ENCODE data around the gene CETP.
"Not testable (repeated sequence)": the region's sequence is repeated elsewhere in the genome, so short reads cannot be mapped to it uniquely, and the experiment has no call there.

CETP gene

GRCh38 chr16:56999409-57000270 is 37.9 kb downstream of the CETP start:
- no peak for FAIRE-seq

DNA sequence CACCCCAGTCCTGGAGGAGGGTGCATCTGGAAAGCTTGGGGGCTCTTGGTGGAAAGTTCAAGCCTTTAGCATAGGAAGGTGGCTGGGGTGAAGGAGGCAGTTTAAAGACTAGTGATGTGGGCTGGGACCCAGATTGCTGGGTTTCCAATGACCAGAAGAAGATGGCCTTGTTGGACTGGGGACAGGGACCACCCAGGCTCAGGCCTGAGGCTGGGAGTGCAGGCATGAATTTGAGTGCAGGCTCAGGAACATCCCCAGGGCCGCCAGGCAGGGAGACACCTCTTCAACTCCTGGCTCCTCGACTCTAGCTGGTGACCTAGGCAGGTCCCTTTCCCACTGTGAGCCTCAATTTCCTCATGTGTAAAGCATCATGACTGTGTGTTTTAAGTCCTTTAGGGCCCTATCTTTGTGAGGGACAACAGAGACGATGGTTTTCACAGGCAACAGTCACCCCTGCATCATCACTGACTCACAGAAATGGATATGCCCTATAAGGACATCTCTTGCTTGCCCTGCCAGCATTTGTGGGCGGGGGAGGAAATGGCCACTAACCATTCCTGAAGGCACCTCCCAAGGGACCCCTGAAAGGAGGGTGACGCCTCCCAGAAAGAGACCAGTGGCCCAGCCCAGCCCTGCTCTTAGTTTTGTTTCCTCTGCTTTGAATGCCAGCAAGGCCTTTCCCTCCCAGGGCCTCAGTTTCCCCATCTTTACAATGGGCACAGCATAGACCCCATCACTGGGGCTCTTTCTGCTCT is 38.7 kb downstream of the CETP start:
- FAIRE-seq: no peak

DNA sequence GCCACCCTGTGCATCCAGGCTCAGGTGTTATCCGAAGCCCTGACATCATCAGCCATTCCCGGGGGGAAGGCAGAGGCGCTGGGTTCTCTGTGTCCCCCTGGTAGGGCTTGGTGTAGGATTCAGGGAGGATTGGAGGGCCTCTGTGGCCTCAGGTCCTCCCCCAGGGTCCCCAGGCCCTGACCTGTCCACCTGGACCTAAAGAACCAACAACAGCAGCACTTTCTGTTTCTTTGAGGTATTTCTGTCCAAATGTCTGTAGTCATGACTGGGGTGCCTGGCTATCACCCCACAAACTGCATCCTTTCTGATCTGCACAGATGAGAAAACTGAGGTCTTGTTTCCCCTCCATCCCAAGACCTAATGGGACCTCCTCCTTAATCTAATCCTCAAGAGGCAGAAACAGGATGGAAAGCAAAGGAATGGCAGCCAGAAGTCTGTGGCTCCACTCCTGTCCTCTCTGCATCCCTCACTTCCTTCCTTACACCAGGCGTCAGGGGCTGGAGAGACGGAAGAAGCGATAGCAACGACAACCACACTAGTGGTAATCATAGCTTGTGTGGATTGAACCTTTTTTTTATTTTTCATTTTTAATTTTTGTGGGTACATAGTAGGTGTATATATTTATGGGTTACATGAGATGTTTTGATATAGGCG is 39.4 kb downstream of the CETP start:
- no peak for FAIRE-seq

- FAIRE-seq: no peak
Observed at GRCh38 chr16:57003439-57004386, 42.0 kb downstream of the CETP start.

DNA sequence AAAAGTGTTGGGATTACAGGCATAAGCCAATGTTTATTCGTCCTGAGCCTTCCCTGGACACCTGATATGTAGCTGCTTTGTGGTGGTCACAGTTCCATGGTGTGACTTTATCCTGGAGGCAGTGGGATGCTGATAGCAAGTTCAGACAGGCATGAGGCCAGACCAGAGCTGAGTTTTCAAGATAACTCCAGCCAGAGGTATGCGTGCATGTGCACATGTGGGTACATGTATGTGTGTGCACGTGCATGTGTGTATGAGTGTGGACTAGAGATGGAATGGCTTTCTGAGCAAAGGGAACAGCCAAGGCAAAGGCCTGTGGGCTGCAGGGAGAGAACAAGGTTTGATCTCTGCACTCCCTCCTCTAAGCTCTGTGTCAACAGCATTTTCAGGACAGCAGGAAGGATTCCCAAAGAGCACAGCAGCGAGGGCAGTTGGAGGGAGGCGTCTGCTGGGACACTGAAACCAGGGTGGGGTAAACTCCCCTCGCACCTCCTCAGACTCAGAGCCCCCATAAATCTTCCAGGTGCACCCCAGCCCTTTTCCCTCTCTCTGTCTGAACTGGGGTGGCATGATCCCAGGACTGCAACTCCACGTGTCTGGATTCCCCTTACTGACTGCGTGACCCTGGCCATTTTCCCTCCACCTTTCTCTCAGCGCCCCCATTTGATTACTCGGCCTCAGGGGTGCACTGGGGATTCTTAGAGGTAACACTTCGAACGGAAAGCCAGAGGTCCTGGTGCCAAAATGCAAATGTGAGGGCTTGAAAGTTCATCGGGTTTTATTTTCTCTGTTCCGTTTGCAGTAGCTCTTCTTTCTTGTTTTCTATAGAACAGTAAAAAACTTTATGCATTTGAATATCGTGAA is 42.9 kb downstream of the CETP start:
- FAIRE-seq: no peak

DNA sequence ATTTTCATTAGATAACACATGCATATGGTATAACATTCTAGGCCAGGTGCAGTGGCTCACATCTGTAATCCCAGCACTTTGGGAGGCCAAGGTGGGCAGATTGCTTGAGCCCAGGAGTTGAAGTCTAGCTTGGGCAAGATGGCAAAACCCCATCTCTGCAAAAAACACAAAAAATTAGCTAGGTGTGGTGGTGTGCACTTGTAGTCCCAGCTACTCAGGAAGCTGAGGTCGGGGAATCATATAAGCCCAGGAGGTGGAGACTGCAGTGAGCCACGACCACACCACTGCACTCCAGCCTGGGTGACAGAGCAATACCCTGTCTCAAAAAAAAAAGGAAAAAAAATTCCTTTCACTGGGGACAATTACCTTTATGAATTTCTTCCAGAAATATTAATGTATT is 43.8 kb downstream of the CETP start:
- FAIRE-seq: not testable (repeated sequence)

GRCh38 chr16:57007050-57007449 is 45.3 kb downstream of the CETP start:
- no peak for FAIRE-seq

- no peak for FAIRE-seq
Observed at GRCh38 chr16:57007530-57007929, 45.8 kb downstream of the CETP start.

DNA sequence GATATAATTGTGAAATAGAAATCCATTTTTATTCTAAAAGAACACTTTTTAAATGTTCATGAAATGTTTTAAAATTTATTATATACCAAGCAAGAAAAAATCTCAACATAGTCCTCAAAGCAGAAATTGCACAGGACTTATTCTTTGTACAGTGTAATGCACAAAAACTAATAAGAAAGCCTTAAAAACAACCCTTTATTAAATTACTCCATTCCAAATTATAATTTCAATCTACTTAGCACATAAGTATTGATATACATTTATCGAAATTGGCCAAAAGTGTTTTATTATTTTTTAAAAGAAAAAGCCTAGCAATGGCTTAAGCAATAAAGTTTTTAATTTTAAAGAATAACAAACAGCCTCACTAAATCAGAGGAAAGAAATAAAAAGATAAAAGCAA is 46.7 kb downstream of the CETP start:
- no peak for FAIRE-seq

- no peak for FAIRE-seq
Observed at GRCh38 chr16:57009643-57010170, 48.0 kb downstream of the CETP start.

DNA sequence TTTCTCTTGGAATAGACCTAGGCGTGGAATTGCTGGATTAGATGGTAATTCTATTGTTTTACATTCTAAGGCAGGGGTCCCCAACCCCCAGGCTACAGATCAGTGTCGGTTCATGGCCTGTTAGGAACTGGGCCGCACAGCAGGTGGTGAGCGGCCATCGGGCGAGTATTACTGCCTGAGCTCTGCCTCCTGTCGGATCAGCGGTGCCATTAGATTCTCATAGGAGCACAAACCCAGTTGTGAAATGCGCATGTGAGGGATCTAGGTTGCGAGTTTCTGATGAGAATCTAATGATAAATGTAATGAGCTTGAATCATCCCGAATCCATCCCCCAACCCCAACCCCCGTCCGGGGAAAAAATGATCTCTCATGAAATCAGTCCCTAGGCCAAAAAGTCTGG is 50.6 kb downstream of the CETP start:
- FAIRE-seq: no peak

DNA sequence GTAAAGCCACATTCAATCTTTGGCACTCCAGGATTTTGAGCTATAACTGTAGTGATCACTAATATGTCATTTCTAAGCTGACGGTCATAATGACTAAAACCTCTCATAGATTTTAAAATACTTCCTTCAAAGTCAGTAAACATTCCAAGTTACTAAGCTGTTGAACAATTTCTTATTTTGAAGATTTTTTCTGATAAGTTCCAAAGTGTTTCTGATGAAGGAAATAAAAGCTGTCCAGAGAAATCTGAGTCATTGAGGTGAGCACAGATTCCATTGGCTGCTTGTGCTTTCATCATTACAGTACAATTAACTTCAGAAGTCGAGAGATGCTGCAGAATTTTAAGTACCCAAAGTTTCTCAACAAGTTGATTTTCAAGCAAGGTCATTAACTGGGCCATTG is 51.5 kb downstream of the CETP start:
- no peak for FAIRE-seq

DNA sequence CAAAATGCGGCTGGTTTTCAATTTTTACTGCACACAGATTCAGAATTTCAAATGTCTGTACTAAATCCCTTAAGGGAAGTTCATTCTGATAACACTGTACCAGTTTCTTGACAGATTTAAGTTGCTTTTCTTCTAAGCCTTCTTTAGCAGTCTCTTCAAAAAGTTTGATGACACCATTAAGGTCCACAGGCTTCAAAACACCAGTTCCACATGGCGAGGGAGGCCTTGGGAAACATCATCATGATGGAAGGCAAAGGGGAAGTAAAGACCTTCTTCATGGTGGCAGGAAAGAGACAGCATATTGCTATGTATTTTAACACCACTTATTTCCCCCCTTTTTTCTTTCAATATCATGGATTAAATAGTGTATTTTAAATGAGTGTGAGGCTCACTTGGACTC is 52.2 kb downstream of the CETP start:
- no peak for FAIRE-seq

DNA sequence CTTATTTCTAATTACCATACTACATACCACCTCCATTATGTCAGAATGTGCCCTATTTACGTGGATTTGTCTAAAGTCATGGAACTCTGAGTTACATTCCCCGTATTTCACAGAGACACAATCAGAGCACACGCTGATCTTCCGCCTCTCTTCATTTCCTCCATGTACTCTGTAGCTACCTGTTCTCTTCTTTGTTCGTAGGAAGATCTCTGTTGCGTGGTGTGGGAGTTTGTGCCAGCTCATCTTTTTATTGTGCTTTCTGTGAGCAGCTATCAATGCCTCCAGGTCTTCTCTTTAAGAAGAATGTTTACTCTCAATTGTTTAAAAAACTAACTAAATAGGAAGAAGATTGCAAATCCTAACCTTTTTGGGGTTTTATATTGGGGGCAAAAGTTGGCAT is 54.6 kb downstream of the CETP start:
- FAIRE-seq: no peak

DNA sequence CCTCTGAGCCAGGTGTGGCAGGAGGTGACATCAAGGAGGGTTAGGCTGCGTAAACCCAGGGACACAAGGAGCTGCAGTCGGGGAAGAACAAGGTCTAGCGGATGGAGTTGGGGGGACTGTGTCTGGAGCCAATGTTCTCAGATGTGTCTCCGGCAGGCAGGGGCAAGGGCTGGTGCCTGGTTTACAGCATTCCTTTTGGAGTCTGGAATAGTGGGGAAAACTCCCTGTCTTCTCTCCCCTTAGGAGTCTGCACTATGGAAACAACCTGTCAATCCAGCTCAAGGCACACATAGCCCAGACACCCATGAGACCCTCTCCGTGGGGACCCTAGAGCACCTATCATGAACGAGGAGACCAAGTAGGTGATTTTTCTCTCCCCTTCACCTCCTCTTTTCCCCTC is 55.1 kb downstream of the CETP start:
- no peak for FAIRE-seq

DNA sequence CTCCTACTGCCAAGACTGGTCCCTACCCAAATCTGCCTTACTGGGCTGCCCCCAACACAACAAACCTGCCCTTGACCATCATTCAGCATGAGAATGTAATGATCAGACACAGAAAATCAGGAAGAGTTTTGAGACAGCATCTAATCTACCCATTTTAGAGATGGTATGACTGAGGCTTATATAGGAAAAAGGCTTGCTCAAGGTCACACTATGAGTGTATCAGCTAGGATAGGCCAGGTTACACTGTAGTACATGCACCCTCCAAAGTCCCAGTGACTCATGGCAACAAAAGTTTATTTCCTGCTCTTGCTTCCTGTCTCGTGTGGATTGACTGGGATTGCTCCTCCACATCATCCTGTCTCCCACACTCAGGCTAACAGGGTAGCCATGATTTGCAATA is 55.5 kb downstream of the CETP start:
- no peak for FAIRE-seq

DNA sequence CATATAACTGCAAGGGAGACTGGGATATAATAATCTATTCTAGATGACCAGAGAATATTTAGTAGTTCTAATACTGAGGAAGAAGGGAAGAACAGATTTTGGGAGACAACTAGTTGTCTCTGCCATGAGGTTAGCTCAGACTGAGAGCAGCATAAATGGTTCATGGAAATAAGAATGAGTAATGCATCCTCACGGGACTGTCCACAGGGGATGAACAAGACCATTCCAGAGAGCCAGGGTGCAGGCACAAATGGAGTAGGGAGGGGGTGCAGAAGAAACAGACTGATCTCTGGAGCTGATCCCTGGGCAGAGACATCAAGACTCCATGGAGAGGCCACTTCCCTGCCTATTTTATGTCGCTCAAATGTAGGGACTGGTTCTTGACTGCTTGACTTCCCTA is 58.0 kb downstream of the CETP start:
- no peak for FAIRE-seq

DNA sequence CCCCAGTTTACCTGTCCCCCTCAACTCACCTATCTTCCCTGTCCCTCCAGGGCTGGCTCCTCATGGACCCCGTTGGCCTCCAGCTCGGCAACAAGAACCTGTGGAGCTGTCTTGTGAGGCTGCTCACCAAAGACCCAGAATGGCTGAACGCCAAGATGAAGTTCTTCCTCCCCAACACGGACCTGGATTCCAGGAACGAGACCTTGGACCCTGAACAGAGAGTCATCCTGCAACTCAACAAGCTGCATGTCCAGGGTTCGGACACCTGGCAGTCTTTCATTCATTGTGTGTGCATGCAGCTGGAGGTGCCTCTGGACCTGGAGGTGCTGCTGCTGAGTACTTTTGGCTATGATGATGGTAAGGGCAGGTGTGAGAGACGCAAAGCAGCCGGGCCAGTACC is 58.9 kb downstream of the CETP start:
- no peak for FAIRE-seq

- no peak for FAIRE-seq
Observed at GRCh38 chr16:57021757-57022156, 60.0 kb downstream of the CETP start.

GRCh38 chr16:57022445-57022844 is 60.7 kb downstream of the CETP start:
- no peak for FAIRE-seq

DNA sequence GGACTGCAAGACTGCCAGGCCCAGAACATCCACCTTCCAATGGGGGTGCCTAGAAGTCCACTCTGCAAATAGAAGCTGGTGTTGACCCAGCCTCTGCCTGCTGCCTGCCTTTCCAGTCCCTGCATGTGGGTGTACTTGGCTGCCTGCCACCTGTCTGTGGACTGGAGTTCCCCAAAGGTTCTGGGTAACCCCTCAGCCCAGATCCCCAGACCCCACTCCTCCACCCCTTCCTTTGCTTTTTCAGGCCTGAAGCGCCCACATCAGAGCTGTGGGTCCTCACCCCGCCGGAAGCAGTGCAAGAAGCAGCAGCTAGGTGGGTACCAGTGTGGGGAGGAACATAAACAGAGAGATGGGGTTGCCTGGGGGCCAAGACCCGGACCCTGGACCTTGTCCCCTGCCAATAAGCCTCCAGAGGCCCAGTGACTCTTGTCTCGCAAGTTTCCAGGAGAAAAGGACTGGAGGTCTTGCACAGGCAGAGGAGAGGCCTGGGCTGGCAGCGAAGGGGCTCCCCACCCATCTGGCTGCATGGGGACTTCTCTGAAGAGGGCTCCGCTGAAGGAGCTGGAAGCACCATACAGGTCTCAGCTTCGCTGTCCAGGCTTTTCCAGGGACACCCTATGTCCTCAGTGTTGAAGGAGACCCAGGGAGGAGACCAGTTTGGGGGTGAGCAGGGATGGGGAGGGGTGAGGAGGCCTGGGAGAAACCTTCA is 61.9 kb downstream of the CETP start:
- no peak for FAIRE-seq
